ENCODE data around the gene PPFIBP1.

Gene PPFIBP1

GRCh38 chr12:27614866-27615265 is 90.9 kb downstream of the PPFIBP1 start:
- TF ChIP-seq, protein P1, sequence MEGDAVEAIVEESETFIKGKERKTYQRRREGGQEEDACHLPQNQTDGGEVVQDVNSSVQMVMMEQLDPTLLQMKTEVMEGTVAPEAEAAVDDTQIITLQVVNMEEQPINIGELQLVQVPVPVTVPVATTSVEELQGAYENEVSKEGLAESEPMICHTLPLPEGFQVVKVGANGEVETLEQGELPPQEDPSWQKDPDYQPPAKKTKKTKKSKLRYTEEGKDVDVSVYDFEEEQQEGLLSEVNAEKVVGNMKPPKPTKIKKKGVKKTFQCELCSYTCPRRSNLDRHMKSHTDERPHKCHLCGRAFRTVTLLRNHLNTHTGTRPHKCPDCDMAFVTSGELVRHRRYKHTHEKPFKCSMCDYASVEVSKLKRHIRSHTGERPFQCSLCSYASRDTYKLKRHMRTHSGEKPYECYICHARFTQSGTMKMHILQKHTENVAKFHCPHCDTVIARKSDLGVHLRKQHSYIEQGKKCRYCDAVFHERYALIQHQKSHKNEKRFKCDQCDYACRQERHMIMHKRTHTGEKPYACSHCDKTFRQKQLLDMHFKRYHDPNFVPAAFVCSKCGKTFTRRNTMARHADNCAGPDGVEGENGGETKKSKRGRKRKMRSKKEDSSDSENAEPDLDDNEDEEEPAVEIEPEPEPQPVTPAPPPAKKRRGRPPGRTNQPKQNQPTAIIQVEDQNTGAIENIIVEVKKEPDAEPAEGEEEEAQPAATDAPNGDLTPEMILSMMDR (IDR thresholded peaks at IDR 0.05; ENCODE audit: low read depth, low read length, missing control alignments): no peak
- H3K4me3 ChIP-seq (replicated peaks; ENCODE audit: low read depth, low read length): no peak overlapping the region
- no peak for DNase-seq (ENCODE audit: extremely low read depth, low read depth)

GRCh38 chr12:27615331-27615891 is 91.4 kb downstream of the PPFIBP1 start:
- DNase-seq (ENCODE audit: extremely low read depth, low read depth): no peak
- TF ChIP-seq, protein P1 (IDR thresholded peaks at IDR 0.05; ENCODE audit: low read depth, low read length, missing control alignments): no peak
- H3K4me3 ChIP-seq (replicated peaks; ENCODE audit: low read depth, low read length): no peak overlapping the region

- TF ChIP-seq, protein P1 (IDR thresholded peaks at IDR 0.05; ENCODE audit: low read depth, low read length, missing control alignments): no peak
- DNase-seq (ENCODE audit: extremely low read depth, low read depth): no peak
- no peak overlapping the region for H3K4me3 ChIP-seq (replicated peaks; ENCODE audit: low read depth, low read length)
These were observed 92.5 kb downstream of the PPFIBP1 start for GRCh38 chr12:27616356-27617142.

DNA sequence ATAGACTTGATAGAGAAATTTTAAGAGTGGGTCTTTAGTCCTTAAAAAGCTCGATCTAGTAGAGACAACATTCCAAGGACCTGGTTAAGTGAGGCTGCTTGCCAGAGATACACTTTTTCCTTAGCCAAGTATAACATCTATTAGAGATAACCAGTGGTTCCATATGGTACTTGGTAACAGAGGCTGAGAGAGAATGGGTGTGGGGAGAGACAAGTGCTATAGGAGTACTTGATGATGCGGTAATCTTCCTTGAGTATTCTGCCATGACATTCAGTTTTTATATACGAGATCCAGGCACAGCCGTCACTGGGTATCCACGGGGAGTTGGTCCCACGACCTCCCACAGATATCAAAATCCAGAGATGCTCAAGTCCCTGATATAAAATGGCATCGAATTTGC is 94.8 kb downstream of the PPFIBP1 start:
- no peak for DNase-seq (ENCODE audit: extremely low read depth, low read depth)
- TF ChIP-seq, protein P1 (IDR thresholded peaks at IDR 0.05; ENCODE audit: low read depth, low read length, missing control alignments): no peak
- H3K4me3 ChIP-seq (replicated peaks; ENCODE audit: low read depth, low read length): no peak overlapping the region

DNA sequence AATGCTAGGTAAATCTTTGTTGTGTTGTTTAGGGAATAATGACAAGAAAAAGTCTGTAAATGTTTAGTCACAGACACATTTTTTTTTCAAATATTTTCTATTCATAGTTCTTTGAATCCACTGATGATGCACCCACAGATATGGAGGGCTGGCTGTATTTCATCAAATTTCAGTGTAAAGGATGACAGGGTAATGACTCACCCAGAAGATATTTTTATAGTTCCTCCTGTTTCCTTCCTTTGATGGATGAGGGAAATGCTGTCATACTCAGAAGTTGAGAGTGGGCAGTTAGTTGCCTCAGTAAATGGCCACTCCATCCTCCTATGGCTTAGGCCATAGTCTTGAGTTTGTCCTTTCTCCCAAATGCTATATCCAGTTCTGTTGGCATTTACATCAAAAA is 95.3 kb downstream of the PPFIBP1 start:
- TF ChIP-seq, protein P1 (IDR thresholded peaks at IDR 0.05; ENCODE audit: low read depth, low read length, missing control alignments): no peak
- H3K4me3 ChIP-seq (replicated peaks; ENCODE audit: low read depth, low read length): no peak overlapping the region
- peak; percentile 61 for DNase-seq (ENCODE audit: extremely low read depth, low read depth)

DNA sequence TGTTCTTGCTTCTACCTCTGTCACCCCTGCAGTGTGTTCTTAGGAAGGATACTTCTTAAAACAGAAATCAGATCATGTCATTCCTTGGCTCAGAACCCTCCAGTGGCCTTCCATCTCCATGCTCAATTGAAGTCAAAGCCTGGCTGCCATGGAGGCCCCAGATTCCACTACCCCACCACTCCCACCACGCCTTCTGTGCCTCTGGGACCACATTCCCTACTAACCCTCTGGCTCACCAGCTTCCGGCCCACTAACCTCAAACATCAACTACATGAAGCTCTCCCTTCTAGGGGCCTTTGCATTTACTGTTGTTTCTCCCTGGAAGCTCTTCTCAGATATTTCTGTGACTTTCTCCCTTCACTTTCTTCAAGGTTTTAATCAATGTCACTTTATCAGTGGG is 96.1 kb downstream of the PPFIBP1 start:
- H3K4me3 ChIP-seq (replicated peaks; ENCODE audit: low read depth, low read length): no peak overlapping the region
- DNase-seq (ENCODE audit: extremely low read depth, low read depth): no peak
- TF ChIP-seq, protein P1 (IDR thresholded peaks at IDR 0.05; ENCODE audit: low read depth, low read length, missing control alignments): no peak

Data from HFF-Myc (cell line).